SK-N-SH treated with all-trans-retinoic acid at 6 μM for 48 hours (cell line): ENCODE measurements around the gene LGR5.
"Not testable (repeated sequence)": the region's sequence is repeated elsewhere in the genome, so short reads cannot be mapped to it uniquely, and the experiment has no call there.

Experiments used
- ATAC-seq: fragments of 200-7000 bp; cut with Tn5 transposase; 3 replicates; pipeline ENCODE4 v1.9.1; 2020; ENCODE audit warnings: mild to moderate bottlenecking, moderate library complexity
- ARNTL ChIP-seq: fragments of 450-650 bp; formaldehyde crosslinking; IDR thresholded peaks from 2 replicates; pipeline ENCODE4 v1.5.0; 2020; ENCODE audit warnings: low read depth, mild to moderate bottlenecking, moderate library complexity, borderline replicate concordance
- BACH2 ChIP-seq: fragments of 250-450 bp; sonication (Bioruptor Pico); IDR thresholded peaks from 2 replicates; pipeline ENCODE4 v1.9.0; 2021; ENCODE audit warnings: mild to moderate bottlenecking, borderline replicate concordance
- CSDC2 ChIP-seq: fragments of 250-450 bp; sonication (Bioruptor Pico); IDR thresholded peaks from 2 replicates; pipeline ENCODE4 v1.5.0; 2020; ENCODE audit warnings: mild to moderate bottlenecking, moderate library complexity
- ESRRG ChIP-seq: fragments of 250-450 bp; sonication (Bioruptor Pico); IDR thresholded peaks from 2 replicates; pipeline ENCODE4 v1.6.1; 2021; ENCODE audit warnings: mild to moderate bottlenecking
- GLIS3 ChIP-seq: fragments of 250-450 bp; sonication (Bioruptor Pico); IDR thresholded peaks from 2 replicates; pipeline ENCODE4 v1.5.0; 2020; ENCODE audit warnings: mild to moderate bottlenecking, moderate library complexity
- ISL1 ChIP-seq: fragments of 250-450 bp; sonication (Bioruptor Pico); IDR thresholded peaks from 2 replicates; pipeline ENCODE4 v2.1.2; 2022; ENCODE audit warnings: mild to moderate bottlenecking, moderate library complexity
- OSR1 ChIP-seq: fragments of 250-450 bp; sonication (Bioruptor Pico); IDR thresholded peaks from 2 replicates; pipeline ENCODE4 v1.8.0; 2022; ENCODE audit warnings: moderate library complexity, mild to moderate bottlenecking, inconsistent platforms
- PPARA ChIP-seq: fragments of 250-450 bp; sonication (Bioruptor Pico); IDR thresholded peaks from 2 replicates; pipeline ENCODE4 v1.5.0; 2020; ENCODE audit warnings: mild to moderate bottlenecking, borderline replicate concordance
- RARB ChIP-seq: fragments of 250-450 bp; sonication (Bioruptor Pico); IDR thresholded peaks from 2 replicates; pipeline ENCODE4 v1.8.0; 2021; ENCODE audit warnings: mild to moderate bottlenecking, moderate library complexity
- TCF4 ChIP-seq: fragments of 250-450 bp; sonication (Bioruptor Pico); IDR thresholded peaks from 2 replicates; pipeline ENCODE4 v1.8.0; 2021; ENCODE audit warnings: mild to moderate bottlenecking, moderate library complexity, borderline replicate concordance
- TOX ChIP-seq: fragments of 250-450 bp; sonication (Bioruptor Pico); IDR thresholded peaks from 2 replicates; pipeline ENCODE4 v1.8.0; 2021; ENCODE audit warnings: mild to moderate bottlenecking, moderate library complexity, borderline replicate concordance
- ZC3H10 ChIP-seq: fragments of 250-450 bp; sonication (Bioruptor Pico); IDR thresholded peaks from 2 replicates; pipeline ENCODE4 v1.5.1; 2021; ENCODE audit warnings: mild to moderate bottlenecking, moderate library complexity
- ZFP3 ChIP-seq: fragments of 250-450 bp; sonication (Bioruptor Pico); IDR thresholded peaks from 2 replicates; pipeline ENCODE4 v1.5.0; 2020; ENCODE audit warnings: mild to moderate bottlenecking, moderate library complexity
- ZFP30 ChIP-seq: fragments of 450-650 bp; formaldehyde crosslinking; IDR thresholded peaks from 2 replicates; pipeline ENCODE4 v1.5.0; 2022; ENCODE audit warnings: mild to moderate bottlenecking, moderate library complexity
- ZNF565 ChIP-seq: fragments of 450-650 bp; formaldehyde crosslinking; conservative IDR thresholded peaks from 2 replicates; pipeline ENCODE4 v1.5.0; 2020; ENCODE audit warnings: low read depth, mild to moderate bottlenecking, moderate library complexity
- ZNF70 ChIP-seq: fragments of 450-650 bp; formaldehyde crosslinking; IDR thresholded peaks from 2 replicates; pipeline ENCODE4 v1.5.0; 2020; ENCODE audit warnings: mild to moderate bottlenecking, moderate library complexity
- ZNF8 ChIP-seq: fragments of 450-650 bp; formaldehyde crosslinking; IDR thresholded peaks from 2 replicates; pipeline ENCODE4 v1.5.0; 2020; ENCODE audit warnings: mild to moderate bottlenecking, moderate library complexity
- TF ChIP-seq, protein P1 (sequence below): fragments of 250-450 bp; sonication (Bioruptor Pico); IDR thresholded peaks from 2 replicates; pipeline ENCODE4 v1.5.1; 2020; ENCODE audit warnings: low read depth, mild to moderate bottlenecking, moderate library complexity
- TF ChIP-seq, protein P2 (sequence below): fragments of 250-450 bp; sonication (Bioruptor Pico); IDR thresholded peaks from 2 replicates; pipeline ENCODE4 v1.8.0; 2020; ENCODE audit warnings: mild to moderate bottlenecking, moderate library complexity, borderline replicate concordance
- TF ChIP-seq, protein P3 (sequence below): fragments of 250-450 bp; sonication (Bioruptor Pico); IDR thresholded peaks from 2 replicates; pipeline ENCODE4 v1.8.0; 2021; ENCODE audit warnings: low read depth, mild to moderate bottlenecking, moderate library complexity, borderline replicate concordance
- TF ChIP-seq, protein P4 (sequence below): fragments of 250-450 bp; sonication (Bioruptor Pico); IDR thresholded peaks from 2 replicates; pipeline ENCODE4 v1.5.1; 2021; ENCODE audit warnings: mild to moderate bottlenecking, moderate library complexity

The LGR5 gene

DNA sequence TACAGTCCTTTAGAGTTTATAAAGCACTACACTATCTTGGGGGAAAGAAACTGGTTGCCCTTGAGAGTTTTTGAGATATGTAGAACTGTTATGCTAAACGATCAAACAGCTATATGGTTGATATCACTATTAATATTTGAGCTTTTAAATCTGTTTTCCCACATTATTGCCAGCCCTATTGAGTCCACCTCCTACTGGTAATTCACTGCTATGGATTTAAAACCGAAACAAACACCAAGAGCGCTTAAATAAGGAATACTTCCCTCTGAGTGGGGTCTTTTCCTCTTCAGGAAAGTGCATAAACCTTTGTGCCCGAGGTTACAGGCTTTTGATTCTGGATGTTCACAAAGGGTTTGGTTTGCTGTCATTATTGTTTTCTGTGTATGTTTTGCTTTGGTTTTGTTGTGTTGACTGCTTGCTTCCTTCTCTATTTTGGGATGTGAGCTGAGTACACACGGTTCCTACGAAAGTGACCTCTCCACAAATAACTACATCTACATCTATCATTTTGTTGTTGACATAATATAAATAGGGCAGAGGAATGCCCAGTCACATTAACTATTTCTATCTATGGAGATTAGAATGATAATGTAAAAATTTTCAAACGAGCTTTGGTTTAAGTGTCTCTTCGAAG is 44.8 kb downstream of the LGR5 start:
- ATAC-seq = no peak
- TF ChIP-seq PPARA (no peak), GLIS3 (CRISPR knock-in tag) (no peak), ZC3H10 (CRISPR knock-in tag) (no peak)

DNA sequence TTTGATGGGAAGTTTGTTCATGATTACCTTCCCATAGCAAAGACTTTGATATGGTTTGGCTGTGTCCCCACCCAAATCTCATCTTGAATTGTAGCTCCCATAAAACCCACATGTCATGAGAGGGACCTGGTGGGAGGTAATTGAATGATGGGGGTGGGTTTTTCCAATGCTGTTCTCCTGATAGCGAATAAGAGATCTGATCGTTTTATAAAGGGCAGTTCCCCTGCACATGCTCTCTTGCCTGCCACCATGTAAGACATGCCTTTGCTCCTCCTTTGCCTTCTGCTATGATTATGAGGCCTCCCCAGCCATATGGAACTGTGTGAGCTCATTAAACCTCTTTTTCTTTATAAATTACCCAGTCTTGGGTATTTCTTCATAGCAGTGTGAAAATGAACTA is 51.2 kb downstream of the LGR5 start:
- not testable (repeated sequence) for ATAC-seq

DNA sequence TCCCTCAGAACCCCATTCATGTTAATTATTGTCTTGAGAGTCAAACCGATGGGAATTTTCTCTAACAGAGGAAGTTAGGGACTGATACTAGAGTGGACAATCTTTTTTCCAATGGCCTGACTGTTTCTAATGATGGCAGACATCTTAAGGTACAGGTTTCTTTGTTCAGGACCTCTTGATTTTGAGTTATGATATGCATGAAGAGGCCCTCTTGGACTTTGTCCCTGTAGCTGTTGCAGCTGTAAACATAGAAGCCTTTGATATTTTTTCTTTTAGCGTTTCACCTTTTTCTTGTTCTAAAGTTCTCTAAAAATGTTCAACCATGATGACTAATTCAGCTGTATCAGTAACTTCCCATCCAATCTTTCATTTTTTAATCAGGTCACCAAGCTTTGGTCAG is 53.0 kb downstream of the LGR5 start:
- TF ChIP-seq, protein P1, sequence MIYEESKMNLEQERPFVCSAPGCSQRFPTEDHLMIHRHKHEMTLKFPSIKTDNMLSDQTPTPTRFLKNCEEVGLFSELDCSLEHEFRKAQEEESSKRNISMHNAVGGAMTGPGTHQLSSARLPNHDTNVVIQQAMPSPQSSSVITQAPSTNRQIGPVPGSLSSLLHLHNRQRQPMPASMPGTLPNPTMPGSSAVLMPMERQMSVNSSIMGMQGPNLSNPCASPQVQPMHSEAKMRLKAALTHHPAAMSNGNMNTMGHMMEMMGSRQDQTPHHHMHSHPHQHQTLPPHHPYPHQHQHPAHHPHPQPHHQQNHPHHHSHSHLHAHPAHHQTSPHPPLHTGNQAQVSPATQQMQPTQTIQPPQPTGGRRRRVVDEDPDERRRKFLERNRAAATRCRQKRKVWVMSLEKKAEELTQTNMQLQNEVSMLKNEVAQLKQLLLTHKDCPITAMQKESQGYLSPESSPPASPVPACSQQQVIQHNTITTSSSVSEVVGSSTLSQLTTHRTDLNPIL = no peak
- TF ChIP-seq PPARA (no peak), ZFP30 (no peak), ZNF565 (CRISPR knock-in tag) (no peak), ARNTL (CRISPR knock-in tag) (no peak), OSR1 (no peak), TOX (CRISPR knock-in tag) (no peak), ZNF8 (CRISPR knock-in tag) (no peak), ZC3H10 (CRISPR knock-in tag) (no peak), ZNF70 (CRISPR knock-in tag) (no peak), ESRRG (CRISPR knock-in tag) (no peak), CSDC2 (CRISPR knock-in tag) (no peak), ZFP3 (CRISPR knock-in tag) (no peak)
- TF ChIP-seq, protein P2, sequence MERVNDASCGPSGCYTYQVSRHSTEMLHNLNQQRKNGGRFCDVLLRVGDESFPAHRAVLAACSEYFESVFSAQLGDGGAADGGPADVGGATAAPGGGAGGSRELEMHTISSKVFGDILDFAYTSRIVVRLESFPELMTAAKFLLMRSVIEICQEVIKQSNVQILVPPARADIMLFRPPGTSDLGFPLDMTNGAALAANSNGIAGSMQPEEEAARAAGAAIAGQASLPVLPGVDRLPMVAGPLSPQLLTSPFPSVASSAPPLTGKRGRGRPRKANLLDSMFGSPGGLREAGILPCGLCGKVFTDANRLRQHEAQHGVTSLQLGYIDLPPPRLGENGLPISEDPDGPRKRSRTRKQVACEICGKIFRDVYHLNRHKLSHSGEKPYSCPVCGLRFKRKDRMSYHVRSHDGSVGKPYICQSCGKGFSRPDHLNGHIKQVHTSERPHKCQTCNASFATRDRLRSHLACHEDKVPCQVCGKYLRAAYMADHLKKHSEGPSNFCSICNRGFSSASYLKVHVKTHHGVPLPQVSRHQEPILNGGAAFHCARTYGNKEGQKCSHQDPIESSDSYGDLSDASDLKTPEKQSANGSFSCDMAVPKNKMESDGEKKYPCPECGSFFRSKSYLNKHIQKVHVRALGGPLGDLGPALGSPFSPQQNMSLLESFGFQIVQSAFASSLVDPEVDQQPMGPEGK (CRISPR knock-in tag) = no peak
- TF ChIP-seq, all 23 proteins: peak for 0

DNA sequence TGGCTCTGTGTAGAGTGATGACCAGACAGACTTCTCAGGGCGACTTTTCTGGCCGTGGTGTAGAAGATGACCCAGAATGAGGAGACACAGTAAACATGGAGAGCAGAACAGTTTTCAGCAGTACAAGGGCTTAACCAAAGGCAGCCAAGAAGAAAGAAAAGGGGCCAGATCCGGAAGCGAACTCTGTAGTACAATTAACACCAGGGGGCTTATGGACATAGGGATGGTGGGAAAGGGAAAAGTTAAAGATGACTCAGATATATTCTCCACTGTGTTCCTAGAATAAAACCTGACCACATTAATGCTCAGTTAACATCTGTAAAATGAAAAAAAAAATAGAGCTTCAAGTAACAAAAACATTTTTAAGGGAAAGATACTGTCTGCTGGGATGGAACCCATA is 60.2 kb downstream of the LGR5 start:
- ATAC-seq = no peak

More for the DNA sequence above, 53.0 kb downstream of the LGR5 start:
- ATAC-seq = no peak

DNA sequence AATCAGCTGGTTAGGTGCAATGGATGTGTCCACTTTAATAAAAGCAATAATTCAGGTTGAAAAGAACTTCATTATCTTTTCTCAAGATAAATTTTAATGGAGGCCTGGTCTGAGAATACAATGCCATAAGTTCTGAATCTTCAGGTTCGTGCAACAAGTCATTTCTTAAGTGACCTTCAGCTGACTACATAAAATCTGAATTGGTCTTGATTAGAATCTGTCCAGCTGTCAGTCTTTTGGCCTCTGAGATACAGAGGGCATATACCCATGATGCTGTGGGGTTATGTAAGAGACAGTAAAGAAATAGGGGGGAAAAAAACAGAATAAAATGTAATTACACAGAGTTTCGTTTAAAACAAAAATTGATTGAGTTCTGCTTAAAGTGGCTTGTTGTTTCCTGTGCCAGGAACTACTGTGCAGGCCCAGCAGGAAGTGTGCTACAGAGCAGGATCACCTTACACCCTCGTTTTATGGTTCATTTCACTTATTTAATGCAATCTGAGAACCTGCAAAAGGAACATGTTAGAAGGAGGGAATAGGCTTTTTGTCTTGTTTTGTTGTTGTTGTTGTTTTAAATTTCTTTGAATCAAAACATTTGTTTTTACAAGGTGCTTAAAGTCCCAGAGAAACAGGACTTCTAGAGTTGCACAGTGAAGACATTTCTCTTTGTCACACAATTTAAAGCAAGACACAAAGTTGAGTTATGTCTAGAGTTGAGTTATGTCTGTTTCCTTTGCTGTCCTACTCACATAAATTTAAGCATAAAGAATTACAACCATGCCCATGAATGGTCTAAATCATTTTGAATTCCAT is 64.2 kb downstream of the LGR5 start:
- no peak for ATAC-seq
- TF ChIP-seq OSR1 (no peak), PPARA (no peak)
- TF ChIP-seq, protein P3, sequence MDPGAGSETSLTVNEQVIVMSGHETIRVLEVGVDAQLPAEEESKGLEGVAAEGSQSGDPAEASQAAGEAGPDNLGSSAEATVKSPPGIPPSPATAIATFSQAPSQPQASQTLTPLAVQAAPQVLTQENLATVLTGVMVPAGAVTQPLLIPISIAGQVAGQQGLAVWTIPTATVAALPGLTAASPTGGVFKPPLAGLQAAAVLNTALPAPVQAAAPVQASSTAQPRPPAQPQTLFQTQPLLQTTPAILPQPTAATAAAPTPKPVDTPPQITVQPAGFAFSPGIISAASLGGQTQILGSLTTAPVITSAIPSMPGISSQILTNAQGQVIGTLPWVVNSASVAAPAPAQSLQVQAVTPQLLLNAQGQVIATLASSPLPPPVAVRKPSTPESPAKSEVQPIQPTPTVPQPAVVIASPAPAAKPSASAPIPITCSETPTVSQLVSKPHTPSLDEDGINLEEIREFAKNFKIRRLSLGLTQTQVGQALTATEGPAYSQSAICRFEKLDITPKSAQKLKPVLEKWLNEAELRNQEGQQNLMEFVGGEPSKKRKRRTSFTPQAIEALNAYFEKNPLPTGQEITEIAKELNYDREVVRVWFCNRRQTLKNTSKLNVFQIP (CRISPR knock-in tag) = no peak
- TF ChIP-seq, protein P4, sequence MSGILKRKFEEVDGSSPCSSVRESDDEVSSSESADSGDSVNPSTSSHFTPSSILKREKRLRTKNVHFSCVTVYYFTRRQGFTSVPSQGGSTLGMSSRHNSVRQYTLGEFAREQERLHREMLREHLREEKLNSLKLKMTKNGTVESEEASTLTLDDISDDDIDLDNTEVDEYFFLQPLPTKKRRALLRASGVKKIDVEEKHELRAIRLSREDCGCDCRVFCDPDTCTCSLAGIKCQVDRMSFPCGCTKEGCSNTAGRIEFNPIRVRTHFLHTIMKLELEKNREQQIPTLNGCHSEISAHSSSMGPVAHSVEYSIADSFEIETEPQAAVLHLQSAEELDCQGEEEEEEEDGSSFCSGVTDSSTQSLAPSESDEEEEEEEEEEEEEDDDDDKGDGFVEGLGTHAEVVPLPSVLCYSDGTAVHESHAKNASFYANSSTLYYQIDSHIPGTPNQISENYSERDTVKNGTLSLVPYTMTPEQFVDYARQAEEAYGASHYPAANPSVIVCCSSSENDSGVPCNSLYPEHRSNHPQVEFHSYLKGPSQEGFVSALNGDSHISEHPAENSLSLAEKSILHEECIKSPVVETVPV (CRISPR knock-in tag) = no peak
- TF ChIP-seq, protein P1 = no peak

More for the DNA sequence above, 60.2 kb downstream of the LGR5 start:
- TF ChIP-seq ARNTL (CRISPR knock-in tag) (no peak), ISL1 (CRISPR knock-in tag) (no peak), GLIS3 (CRISPR knock-in tag) (no peak), ZFP30 (no peak), ESRRG (CRISPR knock-in tag) (no peak), RARB (no peak), PPARA (no peak), OSR1 (no peak), BACH2 (no peak), TCF4 (no peak), TOX (CRISPR knock-in tag) (no peak), ZC3H10 (CRISPR knock-in tag) (no peak), CSDC2 (CRISPR knock-in tag) (no peak)
- TF ChIP-seq, protein P2 (CRISPR knock-in tag) = no peak
- TF ChIP-seq, all 23 proteins: peak for 0
